Aorta (tissue), 5 donors: ENCODE measurements around the gene PDE6D. TPM values are rescaled to one million over a fixed set of nuclear protein-coding genes. Genes with fewer than 3 reads are reported as not detected.

Experiments used
- ATAC-seq: fragments of 200-7000 bp; cut with Tn5 transposase; one replicate; pipeline ENCODE4 v1.9.1; 2022; ENCODE audit warnings: moderate library complexity; ENCODE audit not compliant: low FRiP score
- DNase-seq, 2 donors: peaks; one replicate each; pipeline ENCODE4 v3.0.0-alpha.2; 2020
- H3K27ac ChIP-seq, 2 donors: one replicate each; pipeline ENCODE4 v1.5.1; 2013; ENCODE audit warnings: low read length in 2 of 2, mild to moderate bottlenecking in 2 of 2, moderate library complexity in 2 of 2, control low read depth in 1 of 2, inconsistent platforms in 1 of 2, low read depth in 1 of 2
- H3K27me3 ChIP-seq, 2 donors: one replicate each; pipeline ENCODE4 v1.6.1; 2013; ENCODE audit warnings: control low read depth in 1 of 2, low read length in 1 of 2, mild to moderate bottlenecking in 1 of 2, moderate library complexity in 1 of 2; ENCODE audit not compliant: insufficient read depth in 2 of 2, control insufficient read depth in 1 of 2
- H3K36me3 ChIP-seq, 2 donors: one replicate each; pipeline ENCODE4 v1.6.1; 2013; ENCODE audit warnings: control low read depth in 1 of 2, low read length in 1 of 2, mild to moderate bottlenecking in 1 of 2; ENCODE audit not compliant: insufficient read depth in 2 of 2, control insufficient read depth in 1 of 2
- H3K4me1 ChIP-seq, 2 donors: one replicate each; pipeline ENCODE4 v1.6.1; 2013; ENCODE audit warnings: low read length in 2 of 2, control low read depth in 1 of 2, mild to moderate bottlenecking in 1 of 2, moderate library complexity in 1 of 2; ENCODE audit not compliant: insufficient read depth in 2 of 2, control insufficient read depth in 1 of 2
- H3K4me3 ChIP-seq, 2 donors: one replicate each; pipeline ENCODE4 v1.5.1; 2013; ENCODE audit warnings: low read length in 2 of 2, control low read depth in 1 of 2, mild to moderate bottlenecking in 1 of 2
- H3K9me3 ChIP-seq: one replicate; pipeline ENCODE4 v1.6.1; 2013; ENCODE audit warnings: mild to moderate bottlenecking, low read length; ENCODE audit not compliant: control insufficient read depth
- WGBS, 2 donors: extraction: QIAGEN DNeasy Blood & Tissue Kit; methylation state at CpG; one replicate each; pipeline ENCODE4 v1.1.7; 2013; 5-methylcytosine and 5-hydroxymethylcytosine counted together
- intact Hi-C, 2 donors: fragments of 100-400 bp; cut with DNase I; formaldehyde crosslinking; loops; one replicate each; pipeline versions ENCODE4 v1.14.2 to v1.15.0; 2022
- polyA plus RNA-seq, 2 donors: library from polyadenylated mRNA; stranded (reverse); fragments of 200-250 nt; gene quantifications; one replicate each; pipeline ENCODE4 v1.2.3, GENCODE V29; 2013
- total RNA-seq, 2 donors: library from RNA; stranded (reverse); fragmentation: NEBNext Ultra II Directional; extraction: Animal tissue kit (Norgen Biotek cat#: 25700); gene quantifications; one replicate each; pipeline ENCODE4 v1.2.1, GENCODE V29; 2021
- donor health status: healthy with polysubstance abuse.
- donor health status: Bipolar disorder and iron deficiency.
- donor health status: DM: no; HTN: no; CAD: no.
- donor health status: DM: no; HTN: no; CAD: no.
- donor health status: DM: yes; HTN: yes; CAD: no.

PDE6D gene
- total and polyA plus RNA-seq, 4 donors = 22.9 to 26.9 (median 24.8) TPM

GRCh38 chr2:231688719-231689118, 92.4 kb downstream of the PDE6D start:
- Histone ChIP-seq H3K4me1 (no peaks in the 10 kb centered on the region), H3K27ac (no peak overlapping the region), H3K4me3 (no peak overlapping the region), H3K36me3 (no peaks in the 10 kb centered on the region), H3K27me3 (no peaks in the 10 kb centered on the region), H3K9me3 (no peaks in the 10 kb centered on the region)
- DNase-seq (no peak), ATAC-seq (no peak)
- 84 to 85% methylated on average over 17 of the region's 17 CpGs for WGBS, 2 donors
- intact Hi-C loops = no loop called here

DNA sequence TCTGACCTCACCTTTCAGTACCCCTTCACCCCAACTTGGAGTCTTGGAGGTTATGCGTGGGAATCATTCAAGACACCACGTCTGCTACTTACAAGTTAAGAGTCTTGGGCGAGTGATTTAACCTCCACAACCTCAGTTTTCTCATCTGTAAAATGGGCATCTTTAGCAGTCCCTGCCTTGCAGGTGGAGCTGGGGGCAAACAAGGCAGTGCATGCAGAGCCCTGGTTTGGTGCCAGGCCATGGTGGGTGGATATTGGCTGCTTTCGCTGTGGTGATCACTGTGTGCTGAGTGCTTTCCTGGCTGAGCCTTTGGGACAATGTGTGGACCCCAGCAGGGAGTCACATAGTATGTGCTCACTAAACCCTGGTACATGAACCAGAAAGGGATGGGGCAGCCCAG, 93.1 kb downstream of the PDE6D start:
- intact Hi-C loops = no loop called here
- no peak for ATAC-seq
- Histone ChIP-seq H3K27me3 (no peaks in the 10 kb centered on the region), H3K4me1 (no peaks in the 10 kb centered on the region), H3K27ac (no peak overlapping the region), H3K36me3 (no peaks in the 10 kb centered on the region), H3K9me3 (no peaks in the 10 kb centered on the region), H3K4me3 (no peak overlapping the region)
- DNase-seq = no peak
- WGBS, 2 donors = 88 to 93% methylated on average over 4 of the region's 4 CpGs

DNA sequence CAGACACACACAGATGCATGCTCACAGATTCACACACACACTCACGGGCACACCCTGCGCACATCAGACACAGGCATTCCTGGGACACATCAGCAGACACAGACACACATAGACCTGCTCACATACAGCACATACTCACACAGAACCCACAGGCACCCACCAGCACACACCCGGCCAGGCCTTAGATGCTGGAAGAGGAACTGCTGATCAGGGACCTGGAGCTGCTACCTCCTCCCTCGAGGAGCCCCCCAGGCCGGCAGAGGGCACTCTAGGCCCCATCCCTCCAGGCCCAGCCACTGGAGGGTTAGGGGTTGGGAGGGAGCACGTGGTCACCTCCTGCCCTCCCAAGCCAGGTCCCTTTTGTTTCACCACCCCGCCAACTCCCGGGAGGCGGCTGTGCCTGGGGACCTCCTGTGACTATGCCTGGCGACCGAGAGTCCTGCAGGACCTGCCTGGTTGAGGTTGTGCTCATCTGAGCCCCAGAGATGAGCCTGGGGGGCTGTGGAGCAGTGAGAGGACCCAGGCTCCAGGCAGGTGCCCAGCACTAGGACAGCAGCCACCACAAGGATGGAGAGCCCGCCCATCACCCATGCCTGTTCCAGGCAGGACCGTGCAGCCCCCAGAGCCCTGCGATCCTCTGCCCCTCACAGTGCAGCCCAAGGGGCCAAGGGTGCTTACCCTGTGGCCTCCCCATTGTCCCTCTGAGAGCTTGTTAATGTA, 93.8 kb downstream of the PDE6D start:
- Histone ChIP-seq H3K4me3 (no peak overlapping the region), H3K4me1 (no peaks in the 10 kb centered on the region), H3K27ac (no peak overlapping the region), H3K27me3 (no peaks in the 10 kb centered on the region), H3K9me3 (no peaks in the 10 kb centered on the region), H3K36me3 (no peaks in the 10 kb centered on the region)
- 44 to 45% methylated on average over 14 of the region's 14 CpGs for WGBS, 2 donors
- intact Hi-C loops = no loop called here
- peak; percentile 81 to 90 for DNase-seq
- peak; percentile 66 for ATAC-seq

DNA sequence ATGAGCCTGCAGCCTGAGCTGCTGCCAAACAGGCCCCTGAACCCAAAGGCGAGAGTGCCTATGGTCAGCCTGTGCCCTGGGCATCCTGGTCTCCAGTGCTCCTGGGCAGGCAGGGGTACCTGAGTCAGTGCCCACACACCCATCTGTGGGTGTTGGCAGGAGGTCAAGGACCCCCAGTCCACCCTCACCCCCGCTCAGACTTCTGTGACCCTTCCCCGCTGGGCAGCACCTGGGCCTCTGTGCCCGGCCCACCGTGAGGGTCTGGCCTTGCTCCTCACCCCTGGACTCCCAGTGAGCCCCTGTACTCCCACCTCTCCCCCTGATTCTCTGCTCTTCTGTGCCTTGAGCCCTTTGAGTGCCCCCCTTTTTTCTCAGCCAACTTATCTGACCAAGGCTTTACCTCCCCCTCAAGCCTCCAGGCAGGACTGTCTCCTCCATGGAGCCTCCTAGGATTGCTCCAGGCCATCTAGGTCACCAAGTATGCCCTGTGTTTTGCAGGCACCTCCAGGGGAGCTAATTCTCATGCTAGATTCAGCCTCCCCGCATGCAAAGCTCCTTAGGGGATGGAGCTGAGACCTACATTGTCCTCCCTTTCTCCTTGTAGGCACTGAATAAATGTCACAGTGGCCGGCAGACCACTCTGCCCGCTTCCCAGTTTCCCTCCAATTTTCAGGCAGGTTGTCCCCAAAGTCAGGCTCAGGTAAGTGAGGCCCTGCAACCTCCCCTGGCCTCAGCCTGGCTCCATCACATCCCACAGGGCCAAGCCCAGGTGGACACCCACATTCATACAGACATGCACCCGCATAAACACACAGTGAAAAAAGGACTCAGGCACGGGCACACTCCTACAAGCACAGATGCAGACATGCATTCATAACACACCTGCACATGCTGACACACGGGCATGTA, 94.6 kb downstream of the PDE6D start:
- ATAC-seq = no peak
- no peak overlapping the region for H3K4me3 ChIP-seq
- 90 to 91% methylated on average over 11 of the region's 11 CpGs for WGBS, 2 donors
- H3K36me3 ChIP-seq = no peaks in the 10 kb centered on the region
- H3K4me1 ChIP-seq = no peaks in the 10 kb centered on the region
- H3K27me3 ChIP-seq = no peaks in the 10 kb centered on the region
- no peak for DNase-seq
- H3K9me3 ChIP-seq = no peaks in the 10 kb centered on the region
- intact Hi-C loops = no loop called here
- H3K27ac ChIP-seq = no peak overlapping the region

- no peak for DNase-seq
- intact Hi-C loops = no loop called here
- Histone ChIP-seq H3K27ac (no peak overlapping the region), H3K4me3 (no peak overlapping the region), H3K4me1 (no peaks in the 10 kb centered on the region), H3K36me3 (no peaks in the 10 kb centered on the region), H3K9me3 (no peaks in the 10 kb centered on the region), H3K27me3 (no peaks in the 10 kb centered on the region)
- no peak for ATAC-seq
- 79 to 80% methylated on average over 20 of the region's 20 CpGs for WGBS, 2 donors
These were observed 95.5 kb downstream of the PDE6D start for GRCh38 chr2:231685349-231686191.

DNA sequence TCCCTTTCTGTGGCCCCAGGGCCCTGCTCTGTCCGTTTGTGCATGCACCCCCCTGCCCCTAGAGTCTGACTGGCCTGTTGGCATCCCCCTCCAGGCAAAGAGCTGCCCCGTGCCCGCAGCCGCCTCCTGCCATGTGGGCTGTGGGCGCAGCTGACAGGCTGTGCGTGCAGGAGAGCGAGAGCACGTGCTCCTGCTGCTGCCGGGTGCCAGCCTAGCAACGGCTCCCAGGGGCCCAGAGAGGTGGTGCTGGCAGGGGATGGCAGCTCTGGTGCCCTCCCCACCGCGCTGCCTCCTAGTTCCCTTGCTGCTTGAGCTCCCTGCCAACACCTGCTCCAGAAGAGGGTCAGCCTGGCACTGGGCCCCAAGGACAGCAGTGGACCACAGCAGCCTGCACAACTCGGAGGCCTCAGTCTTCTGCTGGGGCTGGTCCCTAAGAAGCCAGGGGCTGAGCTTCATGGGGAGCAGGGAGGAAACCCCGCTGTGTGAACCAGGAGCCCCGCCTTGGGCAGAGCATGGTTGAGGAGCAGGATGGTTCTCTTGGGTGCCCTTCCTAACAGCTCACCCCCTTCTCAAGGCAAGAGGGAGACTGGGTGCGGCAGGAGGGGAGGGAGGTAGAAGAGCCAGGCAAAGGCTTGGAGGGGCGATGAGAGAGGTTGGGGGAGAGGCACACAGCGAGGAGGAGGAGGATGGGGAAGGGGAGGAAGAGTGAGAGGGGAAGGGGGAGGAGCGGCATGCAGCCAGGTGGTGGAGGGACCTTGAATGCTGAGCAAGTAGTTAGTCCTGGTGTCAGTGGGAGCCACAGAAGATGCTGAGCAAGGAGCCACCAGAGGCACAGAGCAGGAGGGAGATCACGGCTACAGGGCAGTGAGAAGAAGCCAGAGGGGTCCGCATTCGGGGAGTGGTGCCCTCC, 96.5 kb downstream of the PDE6D start:
- no peaks in the 10 kb centered on the region for H3K36me3 ChIP-seq
- no peaks in the 10 kb centered on the region for H3K4me1 ChIP-seq
- no peaks in the 10 kb centered on the region for H3K9me3 ChIP-seq
- intact Hi-C loops = no loop called here
- DNase-seq (no peak), ATAC-seq (no peak)
- no peak overlapping the region for H3K27ac ChIP-seq
- H3K27me3 ChIP-seq = no peaks in the 10 kb centered on the region
- 74 to 78% methylated on average over 21 to 22 of the region's 22 CpGs for WGBS, 2 donors
- no peak overlapping the region for H3K4me3 ChIP-seq

DNA sequence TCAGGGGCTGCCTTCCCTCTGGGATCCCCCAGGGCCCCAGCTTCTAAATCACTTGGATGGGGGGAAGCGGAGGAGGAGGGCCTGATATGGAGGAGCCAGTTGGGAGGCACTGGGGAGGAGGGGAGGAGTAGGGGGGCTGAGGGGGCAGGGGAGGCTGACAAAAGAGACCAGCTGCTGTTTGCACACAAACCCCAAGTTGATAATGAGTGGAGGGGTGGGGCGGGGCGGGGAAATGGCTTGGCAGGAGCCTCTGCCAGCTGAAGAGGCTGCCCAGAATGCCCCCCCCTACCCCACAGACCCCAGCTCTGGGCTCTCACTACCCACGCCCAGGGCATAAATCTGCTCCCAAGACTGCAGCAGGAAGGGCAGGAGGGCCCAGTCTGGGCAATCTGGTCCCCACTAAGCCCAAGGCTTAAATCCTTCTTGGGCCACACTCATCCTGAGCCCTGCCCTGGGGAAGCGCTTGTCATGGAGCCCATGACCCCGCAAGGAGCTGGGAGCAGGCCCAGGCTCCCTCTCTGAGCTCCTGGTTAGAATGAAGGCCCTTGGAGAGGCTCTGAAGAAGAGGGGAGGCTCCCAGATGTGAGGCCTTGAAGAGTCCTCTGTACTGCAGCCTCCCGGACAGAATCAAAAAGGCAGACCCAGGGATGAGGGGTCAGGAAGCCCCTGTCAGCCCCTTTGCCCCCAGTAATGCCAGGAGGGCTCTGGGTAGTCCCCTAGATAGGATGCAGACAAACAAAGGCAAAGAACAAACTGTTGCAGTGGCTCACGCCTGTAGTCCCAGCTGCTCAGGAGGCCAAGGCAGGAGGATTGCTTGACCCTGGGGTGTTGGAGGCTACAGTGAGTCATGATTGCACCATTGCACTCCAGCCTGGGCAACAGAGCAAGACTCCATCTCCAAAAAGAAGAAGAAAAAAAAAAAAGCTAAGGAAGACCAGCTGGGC, 97.5 kb downstream of the PDE6D start:
- Histone ChIP-seq H3K4me3 (no peak overlapping the region), H3K9me3 (no peaks in the 10 kb centered on the region), H3K36me3 (no peaks in the 10 kb centered on the region), H3K27ac (no peak overlapping the region), H3K4me1 (no peaks in the 10 kb centered on the region), H3K27me3 (no peaks in the 10 kb centered on the region)
- WGBS, 2 donors = 93% methylated on average over 7 to 8 of the region's 8 CpGs
- DNase-seq (no peak), ATAC-seq (no peak)
- intact Hi-C loops = no loop called here
